ENCODE measurements around the gene DCTN3. TPM values are rescaled to one million over a fixed set of nuclear protein-coding genes. Genes with fewer than 3 reads are reported as not detected.

DCTN3 gene
- polyA plus RNA-seq, 4 donors = 55.7 to 92.9 (median 85.9) TPM

DNA sequence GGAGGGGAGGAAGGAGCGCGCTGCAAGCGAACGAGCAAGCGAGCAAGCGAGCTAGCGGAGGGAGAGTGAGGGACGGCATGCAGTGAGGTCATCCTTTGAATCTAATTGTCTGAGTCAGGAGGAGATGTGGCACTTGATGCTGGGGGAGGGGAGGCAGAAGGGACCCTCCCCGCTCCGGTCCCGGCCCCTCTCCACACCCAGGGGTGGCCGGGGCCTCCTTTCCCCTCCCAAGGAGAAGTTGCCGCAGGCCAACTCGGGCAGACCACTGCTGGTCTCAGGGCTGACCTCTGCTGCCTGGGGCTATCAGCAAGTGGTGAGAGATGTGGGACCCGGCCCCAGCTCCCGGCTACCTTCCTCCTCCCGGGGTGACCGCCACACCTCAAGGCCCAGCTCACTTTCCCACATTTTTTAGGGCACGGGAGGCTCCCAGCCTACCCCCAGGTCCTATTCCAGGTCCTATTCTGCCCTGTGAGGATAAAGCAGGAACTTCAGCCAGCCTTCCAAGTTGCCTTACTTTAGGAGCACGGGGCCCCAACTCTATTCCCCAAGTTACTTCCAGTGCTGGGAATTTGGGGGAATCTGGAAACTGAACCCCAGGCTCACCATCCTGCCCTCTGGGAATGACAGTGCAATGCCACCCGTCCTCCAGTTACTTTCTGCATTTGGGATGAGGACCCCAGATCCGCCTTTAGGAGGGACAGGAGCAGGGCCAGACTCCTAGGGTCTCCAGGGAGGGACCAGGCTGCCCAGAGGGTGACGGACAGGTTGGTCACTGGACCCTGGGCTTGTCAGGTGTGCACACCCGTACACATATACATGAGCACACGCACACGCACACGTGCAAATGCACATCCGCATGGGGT lies 41.8 kb downstream of the DCTN3 start:
- H3K27me3 ChIP-seq (ENCODE audit: control insufficient read depth in 3 of 3, insufficient read depth in 3 of 3, low read length in 3 of 3) = peaks cover 3 to 83% (median 15%) of the 10 kb centered on the region in 3 donors
- WGBS, 3 donors = 7 to 14% (median 12%) methylated on average over 23 to 28 of the region's 28 CpGs
- H3K4me3 ChIP-seq (ENCODE audit: low read depth in 1 of 3, low read length in 3 of 3) = peak overlapping the region in 2 of 3 donors; percentile 1 to 25
- FAIRE-seq = no peak
- DNase-seq = peak in 1 of 2 donors; percentile 41
- H3K4me1 ChIP-seq (ENCODE audit: control insufficient read depth in 3 of 3, insufficient read depth in 2 of 3, low read depth in 1 of 3, low read length in 2 of 3) = peaks cover 0 to 23% (median 0%) of the 10 kb centered on the region in 3 donors
- H3K27ac ChIP-seq (ENCODE audit: low read depth in 1 of 3, low read length in 2 of 3) = peak overlapping the region in 1 of 3 donors; percentile 74
- H3K36me3 ChIP-seq (ENCODE audit: control insufficient read depth in 3 of 3, insufficient read depth in 2 of 3, low read depth in 1 of 3, low read length in 3 of 3) = peaks cover 0 to 4% (median 0%) of the 10 kb centered on the region in 3 donors
- H3K9me3 ChIP-seq (ENCODE audit: control insufficient read depth in 2 of 2, insufficient read depth in 1 of 2, low read depth in 1 of 2, low read length in 1 of 2) = no peaks in the 10 kb centered on the region

DNA sequence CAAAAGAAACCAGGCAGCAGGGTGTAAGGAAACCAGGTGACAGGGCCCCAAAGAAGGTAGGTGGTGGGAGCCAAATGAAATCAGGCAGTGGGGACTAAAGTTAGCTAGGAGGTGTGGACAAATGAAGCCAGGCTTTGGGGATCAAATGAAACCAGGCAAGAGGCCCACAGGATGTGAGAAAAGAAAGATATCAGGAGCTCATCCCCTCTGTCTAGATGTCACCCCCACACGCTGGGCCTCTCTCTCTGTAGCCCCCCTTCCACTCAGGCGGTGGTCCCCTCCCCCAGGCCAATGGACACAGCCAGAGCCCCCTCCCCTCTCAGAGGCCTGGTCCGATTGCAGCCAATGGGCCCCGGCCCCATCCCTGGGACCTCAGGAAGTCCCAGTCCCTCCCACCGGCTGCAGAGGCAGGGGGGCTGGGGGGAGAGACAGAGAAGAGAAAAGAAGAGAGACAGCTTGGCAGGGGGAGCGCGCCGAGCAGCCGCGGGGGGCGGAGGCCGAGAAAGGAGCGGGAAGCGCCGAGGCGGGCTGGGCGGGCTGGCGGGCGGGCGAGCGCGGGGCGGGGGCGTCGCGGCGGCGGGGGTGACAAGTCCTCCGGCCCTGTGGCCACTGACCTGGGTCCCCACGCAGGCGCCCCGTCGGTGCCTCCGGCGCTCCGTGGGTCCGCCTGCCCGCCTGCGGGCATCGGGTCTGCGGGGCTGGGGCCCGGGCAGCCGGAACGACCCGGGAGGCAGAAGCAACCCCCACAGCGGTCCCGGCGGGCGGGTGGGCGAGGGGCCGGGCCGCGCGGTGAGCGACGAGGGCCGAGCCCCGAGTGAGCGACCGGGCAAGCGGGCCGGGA lies 42.7 kb downstream of the DCTN3 start:
- Histone ChIP-seq H3K36me3 (ENCODE audit: control insufficient read depth in 3 of 3, insufficient read depth in 2 of 3, low read depth in 1 of 3, low read length in 3 of 3) (peaks cover 0 to 4% (median 0%) of the 10 kb centered on the region in 3 donors), H3K27ac (ENCODE audit: low read depth in 1 of 3, low read length in 2 of 3) (peak overlapping the region in 1 of 3 donors; percentile 74), H3K4me3 (ENCODE audit: low read depth in 1 of 3, low read length in 3 of 3) (peak overlapping the region in 1 of 3 donors; percentile 25), H3K27me3 (ENCODE audit: control insufficient read depth in 3 of 3, insufficient read depth in 3 of 3, low read length in 3 of 3) (peaks cover 3 to 80% (median 15%) of the 10 kb centered on the region in 3 donors), H3K4me1 (ENCODE audit: control insufficient read depth in 3 of 3, insufficient read depth in 2 of 3, low read depth in 1 of 3, low read length in 2 of 3) (peaks cover 0 to 23% (median 2%) of the 10 kb centered on the region in 3 donors), H3K9me3 (ENCODE audit: control insufficient read depth in 2 of 2, insufficient read depth in 1 of 2, low read depth in 1 of 2, low read length in 1 of 2) (no peaks in the 10 kb centered on the region)
- no peak for FAIRE-seq
- peak in 1 of 2 donors; percentile 33 for DNase-seq
- 2 to 3% (median 2%) methylated on average over 21 to 62 of the region's 62 CpGs for WGBS, 3 donors

DNA sequence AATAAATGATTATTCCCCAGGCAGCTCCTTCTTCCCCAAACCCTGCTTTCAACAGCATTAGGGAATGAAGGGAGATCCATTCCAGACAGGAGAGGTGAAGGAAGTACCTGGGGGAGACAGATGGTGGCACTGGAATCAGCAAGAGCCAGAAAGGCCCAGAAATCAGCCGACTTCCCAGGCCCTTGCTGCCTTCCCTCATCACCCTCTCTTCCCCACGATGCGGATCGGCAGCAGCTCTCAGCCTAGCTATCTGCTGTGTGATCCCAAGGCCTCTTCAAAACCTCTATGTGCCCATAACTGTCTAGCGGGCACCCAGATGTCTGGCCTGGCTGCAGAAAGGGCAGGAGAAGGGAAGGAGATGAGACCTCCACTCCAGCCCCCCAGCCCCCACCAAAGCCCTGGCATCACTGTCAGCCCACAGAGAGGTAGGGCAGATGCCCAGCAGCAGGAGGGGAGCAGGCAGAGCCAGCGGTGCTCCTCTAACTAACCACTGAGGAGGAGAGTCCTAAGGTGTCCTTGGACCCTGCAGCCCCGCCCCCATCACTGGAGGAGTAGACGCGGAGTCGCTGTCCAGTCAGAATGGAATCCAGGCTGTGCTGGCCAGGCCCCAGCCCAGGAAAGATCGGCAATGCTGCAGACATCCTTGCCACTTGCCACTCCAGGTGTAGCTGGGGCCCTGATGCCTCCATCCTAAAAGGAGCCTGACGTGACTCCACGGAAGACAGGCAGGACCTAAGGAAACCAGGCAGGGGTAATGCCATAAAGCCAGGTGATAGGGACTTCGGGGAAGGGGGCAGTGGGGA lies 43.5 kb downstream of the DCTN3 start:
- peaks cover 0 to 4% (median 0%) of the 10 kb centered on the region in 3 donors for H3K36me3 ChIP-seq (ENCODE audit: control insufficient read depth in 3 of 3, insufficient read depth in 2 of 3, low read depth in 1 of 3, low read length in 3 of 3)
- H3K4me1 ChIP-seq (ENCODE audit: control insufficient read depth in 3 of 3, insufficient read depth in 2 of 3, low read depth in 1 of 3, low read length in 2 of 3) = peaks cover 0 to 23% (median 4%) of the 10 kb centered on the region in 3 donors
- H3K9me3 ChIP-seq (ENCODE audit: control insufficient read depth in 2 of 2, insufficient read depth in 1 of 2, low read depth in 1 of 2, low read length in 1 of 2) = no peaks in the 10 kb centered on the region
- DNase-seq = peak in 1 of 2 donors; percentile 22
- no peak overlapping the region for H3K4me3 ChIP-seq (ENCODE audit: low read depth in 1 of 3, low read length in 3 of 3)
- H3K27me3 ChIP-seq (ENCODE audit: control insufficient read depth in 3 of 3, insufficient read depth in 3 of 3, low read length in 3 of 3) = peaks cover 3 to 72% (median 15%) of the 10 kb centered on the region in 3 donors
- 30 to 48% (median 45%) methylated on average over 13 to 14 of the region's 14 CpGs for WGBS, 3 donors
- H3K27ac ChIP-seq (ENCODE audit: low read depth in 1 of 3, low read length in 2 of 3) = peak overlapping the region in 1 of 3 donors; percentile 25
- no peak for FAIRE-seq

DNA sequence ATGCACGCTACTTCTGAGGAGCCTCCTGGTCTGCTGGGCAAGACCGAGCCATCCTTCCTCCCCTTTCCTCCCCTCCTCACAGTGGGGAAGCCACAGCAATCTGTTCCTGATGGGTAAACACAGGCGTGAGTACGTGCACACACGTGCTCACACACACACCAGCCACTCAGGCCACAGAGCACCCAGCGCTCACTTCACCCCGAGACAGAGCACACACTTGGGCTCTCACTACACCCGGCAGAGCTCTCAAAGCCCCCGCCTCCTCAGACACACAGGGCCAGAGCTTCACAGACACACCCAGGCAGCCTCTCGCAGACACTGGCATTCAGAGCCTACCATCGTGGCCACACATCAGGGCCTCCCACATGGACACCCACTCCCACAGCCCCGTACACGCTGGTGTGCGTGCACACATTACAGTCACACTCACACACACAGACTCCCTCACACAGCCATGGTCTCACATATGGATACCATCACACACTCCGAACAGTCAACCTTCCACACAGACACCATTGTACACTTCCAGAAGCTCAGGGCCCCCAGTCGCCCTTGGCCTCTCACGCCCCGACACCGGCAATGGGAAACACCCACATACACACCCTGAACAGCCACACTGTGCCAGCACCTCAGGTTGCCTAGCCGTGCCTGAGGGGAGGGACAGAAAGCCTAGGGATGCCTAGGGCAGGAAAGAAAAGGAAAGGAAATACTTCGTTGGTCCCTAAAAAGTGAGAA lies 44.3 kb downstream of the DCTN3 start:
- no peak overlapping the region for H3K4me3 ChIP-seq (ENCODE audit: low read depth in 1 of 3, low read length in 3 of 3)
- peaks cover 3 to 69% (median 15%) of the 10 kb centered on the region in 3 donors for H3K27me3 ChIP-seq (ENCODE audit: control insufficient read depth in 3 of 3, insufficient read depth in 3 of 3, low read length in 3 of 3)
- WGBS, 3 donors = 13 to 59% (median 29%) methylated on average over 21 of the region's 21 CpGs
- H3K27ac ChIP-seq (ENCODE audit: low read depth in 1 of 3, low read length in 2 of 3) = peak overlapping the region in 1 of 3 donors; percentile 25
- no peak for FAIRE-seq
- H3K36me3 ChIP-seq (ENCODE audit: control insufficient read depth in 3 of 3, insufficient read depth in 2 of 3, low read depth in 1 of 3, low read length in 3 of 3) = peaks cover 0 to 4% (median 0%) of the 10 kb centered on the region in 3 donors
- peaks cover 4 to 25% (median 7%) of the 10 kb centered on the region in 3 donors for H3K4me1 ChIP-seq (ENCODE audit: control insufficient read depth in 3 of 3, insufficient read depth in 2 of 3, low read depth in 1 of 3, low read length in 2 of 3)
- peak in 1 of 2 donors; percentile 72 for DNase-seq
- H3K9me3 ChIP-seq (ENCODE audit: control insufficient read depth in 2 of 2, insufficient read depth in 1 of 2, low read depth in 1 of 2, low read length in 1 of 2) = no peaks in the 10 kb centered on the region

DNA sequence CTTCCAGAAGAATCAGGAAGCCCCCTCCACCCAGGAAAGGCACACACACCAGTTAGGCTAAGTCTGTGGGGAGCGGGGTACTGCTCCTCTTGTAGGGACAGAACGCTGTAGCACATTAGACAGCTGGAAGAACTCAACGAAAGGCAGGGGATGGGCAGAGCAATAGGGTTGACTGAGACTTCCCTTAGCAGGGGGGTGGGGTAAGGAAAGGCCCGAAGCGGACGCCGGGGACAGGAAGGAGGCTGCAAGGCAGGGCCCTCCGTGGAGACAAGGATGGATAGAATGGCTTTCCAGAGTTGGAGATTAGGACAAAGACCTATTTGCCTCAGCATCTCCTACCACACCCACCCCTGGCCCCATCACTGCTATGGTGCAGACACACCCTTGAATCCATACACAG lies 45.1 kb downstream of the DCTN3 start:
- Histone ChIP-seq H3K4me3 (ENCODE audit: low read depth in 1 of 3, low read length in 3 of 3) (no peak overlapping the region), H3K27ac (ENCODE audit: low read depth in 1 of 3, low read length in 2 of 3) (no peak overlapping the region), H3K9me3 (ENCODE audit: control insufficient read depth in 2 of 2, insufficient read depth in 1 of 2, low read depth in 1 of 2, low read length in 1 of 2) (no peaks in the 10 kb centered on the region), H3K36me3 (ENCODE audit: control insufficient read depth in 3 of 3, insufficient read depth in 2 of 3, low read depth in 1 of 3, low read length in 3 of 3) (peaks cover 0 to 4% (median 0%) of the 10 kb centered on the region in 3 donors), H3K27me3 (ENCODE audit: control insufficient read depth in 3 of 3, insufficient read depth in 3 of 3, low read length in 3 of 3) (peaks cover 3 to 61% (median 15%) of the 10 kb centered on the region in 3 donors), H3K4me1 (ENCODE audit: control insufficient read depth in 3 of 3, insufficient read depth in 2 of 3, low read depth in 1 of 3, low read length in 2 of 3) (peaks cover 5 to 30% (median 7%) of the 10 kb centered on the region in 3 donors)
- 42 to 55% (median 43%) methylated on average over 8 of the region's 8 CpGs for WGBS, 3 donors
- FAIRE-seq (no peak), DNase-seq (no peak)

GRCh38 chr9:34574571-34574970 lies 45.7 kb downstream of the DCTN3 start:
- peaks cover 0 to 4% (median 0%) of the 10 kb centered on the region in 3 donors for H3K36me3 ChIP-seq (ENCODE audit: control insufficient read depth in 3 of 3, insufficient read depth in 2 of 3, low read depth in 1 of 3, low read length in 3 of 3)
- 92 to 93% (median 93%) methylated on average over 12 of the region's 12 CpGs for WGBS, 3 donors
- H3K4me3 ChIP-seq (ENCODE audit: low read depth in 1 of 3, low read length in 3 of 3) = no peak overlapping the region
- DNase-seq (no peak), FAIRE-seq (no peak)
- H3K27ac ChIP-seq (ENCODE audit: low read depth in 1 of 3, low read length in 2 of 3) = no peak overlapping the region
- peaks cover 0 to 61% (median 12%) of the 10 kb centered on the region in 3 donors for H3K27me3 ChIP-seq (ENCODE audit: control insufficient read depth in 3 of 3, insufficient read depth in 3 of 3, low read length in 3 of 3)
- peaks cover 5 to 30% (median 7%) of the 10 kb centered on the region in 3 donors for H3K4me1 ChIP-seq (ENCODE audit: control insufficient read depth in 3 of 3, insufficient read depth in 2 of 3, low read depth in 1 of 3, low read length in 2 of 3)
- no peaks in the 10 kb centered on the region for H3K9me3 ChIP-seq (ENCODE audit: control insufficient read depth in 2 of 2, insufficient read depth in 1 of 2, low read depth in 1 of 2, low read length in 1 of 2)

GRCh38 chr9:34573599-34574325 lies 46.5 kb downstream of the DCTN3 start:
- no peak for FAIRE-seq
- Histone ChIP-seq H3K9me3 (ENCODE audit: control insufficient read depth in 2 of 2, insufficient read depth in 1 of 2, low read depth in 1 of 2, low read length in 1 of 2) (no peaks in the 10 kb centered on the region), H3K27ac (ENCODE audit: low read depth in 1 of 3, low read length in 2 of 3) (no peak overlapping the region), H3K27me3 (ENCODE audit: control insufficient read depth in 3 of 3, insufficient read depth in 3 of 3, low read length in 3 of 3) (peaks cover 0 to 56% (median 9%) of the 10 kb centered on the region in 3 donors), H3K4me1 (ENCODE audit: control insufficient read depth in 3 of 3, insufficient read depth in 2 of 3, low read depth in 1 of 3, low read length in 2 of 3) (peaks cover 5 to 27% (median 7%) of the 10 kb centered on the region in 3 donors), H3K4me3 (ENCODE audit: low read depth in 1 of 3, low read length in 3 of 3) (no peak overlapping the region), H3K36me3 (ENCODE audit: control insufficient read depth in 3 of 3, insufficient read depth in 2 of 3, low read depth in 1 of 3, low read length in 3 of 3) (peaks cover 0 to 4% (median 0%) of the 10 kb centered on the region in 3 donors)
- WGBS, 3 donors = 81 to 84% (median 84%) methylated on average over 11 to 17 of the region's 17 CpGs
- no peak for DNase-seq

All from small intestine (tissue), 7 donors.